SU-DHL-6 (cell line): ENCODE measurements around the gene PRR23E.

Experiments
- H2AFZ ChIP-seq: fragments of 200-600 bp; sonication (generic); 2 replicates; pipeline ENCODE4 v1.6.1; 2014; ENCODE audit warnings: low read depth, mild to moderate bottlenecking, moderate library complexity, mixed read lengths, antibody characterized with exemption, low read length; ENCODE audit not compliant: severe bottlenecking
- H3F3A ChIP-seq: fragments of 200-600 bp; shearing (Covaris generic); 2 replicates; pipeline ENCODE4 v1.6.0; 2016; ENCODE audit warnings: antibody characterized with exemption, mild to moderate bottlenecking; ENCODE audit not compliant: insufficient read depth
- H3K27ac ChIP-seq: fragments of 200-600 bp; sonication (generic); 2 replicates; pipeline ENCODE4 v1.5.1; 2016; ENCODE audit warnings: low read depth, mild to moderate bottlenecking, low read length, moderate library complexity, mixed read lengths
- H3K27me3 ChIP-seq: fragments of 200-600 bp; sonication (generic), shearing (Covaris generic); 2 replicates; pipeline ENCODE4 v1.6.0; 2014; ENCODE audit warnings: mild to moderate bottlenecking, low read length
- H3K36me3 ChIP-seq: fragments of 200-600 bp; sonication (generic); 2 replicates; pipeline ENCODE4 v1.6.1; 2014; ENCODE audit warnings: mild to moderate bottlenecking, low read length, mixed read lengths
- H3K4me2 ChIP-seq: fragments of 300-600, 200-600 bp; shearing (Covaris generic), sonication (generic); 2 replicates; pipeline ENCODE4 v1.6.0; 2014; ENCODE audit warnings: low read length, low read depth, mild to moderate bottlenecking; ENCODE audit not compliant: poor library complexity, severe bottlenecking
- H3K4me3 ChIP-seq: fragments of 200-600 bp; sonication (generic); 2 replicates; pipeline ENCODE4 v1.5.1; 2014; ENCODE audit warnings: antibody characterized with exemption, low read length, mild to moderate bottlenecking, mixed read lengths; ENCODE audit not compliant: insufficient read depth, poor library complexity, severe bottlenecking
- H3K79me2 ChIP-seq: fragments of 200-600 bp; sonication (generic); 2 replicates; pipeline ENCODE4 v1.6.1; 2014; ENCODE audit warnings: mild to moderate bottlenecking, low read length, moderate library complexity; ENCODE audit not compliant: insufficient read depth
- H3K9ac ChIP-seq: fragments of 200-600 bp; sonication (generic); 2 replicates; pipeline ENCODE4 v1.7.0; 2014; ENCODE audit warnings: mild to moderate bottlenecking, low read length
- H3K9me2 ChIP-seq: fragments of 200-600 bp; sonication (generic); replicated peaks from 2 replicates; pipeline ENCODE4 v1.6.1; 2014; ENCODE audit warnings: low read length; ENCODE audit not compliant: insufficient read depth
- H3K9me3 ChIP-seq: fragments of 200-600 bp; sonication (generic); 2 replicates; pipeline ENCODE4 v1.6.1; 2014; ENCODE audit warnings: low read length, mixed read lengths; ENCODE audit not compliant: insufficient read depth
- H4K20me1 ChIP-seq: fragments of 200-600 bp; sonication (generic); 2 replicates; pipeline ENCODE4 v1.6.1; 2014; ENCODE audit warnings: low read depth, mild to moderate bottlenecking, antibody characterized with exemption, low read length, moderate library complexity, mixed read lengths
- EZH2phosphoT487 ChIP-seq: fragments of 200-600 bp; sonication (generic), shearing (Covaris generic); conservative IDR thresholded peaks from 2 replicates; pipeline ENCODE4 v1.6.1; 2018; ENCODE audit warnings: mild to moderate bottlenecking, antibody characterized with exemption, low read length, moderate library complexity, mixed read lengths
- TF ChIP-seq, protein P1 (sequence below): fragments of 200-600 bp; sonication (generic); IDR thresholded peaks from one replicate; pipeline ENCODE4 v1.5.1; 2017; ENCODE audit warnings: antibody characterized with exemption, mild to moderate bottlenecking, low read length, moderate library complexity; ENCODE audit not compliant: insufficient read depth, poor library complexity, severe bottlenecking

Gene PRR23E

DNA sequence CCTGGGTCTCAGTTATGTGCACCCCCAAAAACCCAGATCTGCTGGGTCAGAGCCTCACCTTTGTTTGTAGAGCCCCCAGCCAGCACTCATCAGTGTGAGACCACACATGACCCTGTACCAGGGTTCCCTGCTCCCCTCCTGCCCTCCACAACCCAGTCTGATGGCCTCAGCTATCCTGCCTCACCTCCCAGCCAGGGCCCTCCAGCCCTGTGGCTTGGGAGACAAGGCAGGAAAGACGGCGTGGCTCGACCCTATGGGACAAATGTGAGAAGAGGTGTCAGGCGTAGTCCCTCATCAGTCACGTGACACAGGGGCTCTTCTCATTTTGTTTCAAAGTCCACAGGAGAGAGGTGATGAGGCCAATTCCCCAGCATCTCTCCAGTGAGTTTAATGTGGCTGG lies 28.3 kb upstream of the PRR23E start:
- Histone ChIP-seq H3K27me3 (no peaks in the 10 kb centered on the region), H3K36me3 (no peaks in the 10 kb centered on the region), H3F3A (no peaks in the 10 kb centered on the region), H3K4me2 (no peak overlapping the region), H2AFZ (no peak overlapping the region), H3K9me2 (no peaks in the 10 kb centered on the region), H3K27ac (no peak overlapping the region), H3K4me3 (no peak overlapping the region), H3K79me2 (no peaks in the 10 kb centered on the region), H3K9ac (no peak overlapping the region), H3K9me3 (0 out of 2 replicates have a peak, but pooled peaks cover 6% of the 10 kb centered on the region), H4K20me1 (no peaks in the 10 kb centered on the region)
- no peak for TF ChIP-seq EZH2phosphoT487
- TF ChIP-seq, protein P1, sequence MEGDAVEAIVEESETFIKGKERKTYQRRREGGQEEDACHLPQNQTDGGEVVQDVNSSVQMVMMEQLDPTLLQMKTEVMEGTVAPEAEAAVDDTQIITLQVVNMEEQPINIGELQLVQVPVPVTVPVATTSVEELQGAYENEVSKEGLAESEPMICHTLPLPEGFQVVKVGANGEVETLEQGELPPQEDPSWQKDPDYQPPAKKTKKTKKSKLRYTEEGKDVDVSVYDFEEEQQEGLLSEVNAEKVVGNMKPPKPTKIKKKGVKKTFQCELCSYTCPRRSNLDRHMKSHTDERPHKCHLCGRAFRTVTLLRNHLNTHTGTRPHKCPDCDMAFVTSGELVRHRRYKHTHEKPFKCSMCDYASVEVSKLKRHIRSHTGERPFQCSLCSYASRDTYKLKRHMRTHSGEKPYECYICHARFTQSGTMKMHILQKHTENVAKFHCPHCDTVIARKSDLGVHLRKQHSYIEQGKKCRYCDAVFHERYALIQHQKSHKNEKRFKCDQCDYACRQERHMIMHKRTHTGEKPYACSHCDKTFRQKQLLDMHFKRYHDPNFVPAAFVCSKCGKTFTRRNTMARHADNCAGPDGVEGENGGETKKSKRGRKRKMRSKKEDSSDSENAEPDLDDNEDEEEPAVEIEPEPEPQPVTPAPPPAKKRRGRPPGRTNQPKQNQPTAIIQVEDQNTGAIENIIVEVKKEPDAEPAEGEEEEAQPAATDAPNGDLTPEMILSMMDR = no peak

DNA sequence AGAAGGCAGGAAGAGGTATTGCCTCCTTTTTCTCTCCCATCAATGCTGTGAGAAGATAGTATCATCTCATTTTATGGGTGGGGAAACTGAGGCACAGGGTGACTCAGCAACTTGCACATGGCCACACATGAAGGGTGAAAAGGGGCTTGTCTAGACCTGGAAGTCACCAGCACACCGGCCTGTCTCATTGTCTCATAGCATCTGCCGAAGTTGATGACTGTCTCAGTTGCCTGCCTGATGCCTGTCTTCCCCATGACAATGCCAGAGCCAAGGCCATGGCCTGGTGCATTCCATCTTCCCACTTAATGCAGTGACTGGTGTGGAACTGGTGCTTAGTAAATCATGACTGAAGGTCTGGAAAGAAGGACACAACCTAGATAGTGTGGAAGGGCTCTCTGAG lies 27.9 kb upstream of the PRR23E start:
- no peaks in the 10 kb centered on the region for H3K79me2 ChIP-seq
- no peaks in the 10 kb centered on the region for H3K27me3 ChIP-seq
- 0 out of 2 replicates have a peak, but pooled peaks cover 6% of the 10 kb centered on the region for H3K9me3 ChIP-seq
- H4K20me1 ChIP-seq = no peaks in the 10 kb centered on the region
- no peaks in the 10 kb centered on the region for H3F3A ChIP-seq
- no peak overlapping the region for H3K27ac ChIP-seq
- no peak overlapping the region for H3K9ac ChIP-seq
- H3K4me3 ChIP-seq = no peak overlapping the region
- H3K4me2 ChIP-seq = no peak overlapping the region
- TF ChIP-seq, protein P1 = no peak
- TF ChIP-seq EZH2phosphoT487 = no peak
- H3K9me2 ChIP-seq = no peaks in the 10 kb centered on the region
- H2AFZ ChIP-seq = no peak overlapping the region
- H3K36me3 ChIP-seq = no peaks in the 10 kb centered on the region

DNA sequence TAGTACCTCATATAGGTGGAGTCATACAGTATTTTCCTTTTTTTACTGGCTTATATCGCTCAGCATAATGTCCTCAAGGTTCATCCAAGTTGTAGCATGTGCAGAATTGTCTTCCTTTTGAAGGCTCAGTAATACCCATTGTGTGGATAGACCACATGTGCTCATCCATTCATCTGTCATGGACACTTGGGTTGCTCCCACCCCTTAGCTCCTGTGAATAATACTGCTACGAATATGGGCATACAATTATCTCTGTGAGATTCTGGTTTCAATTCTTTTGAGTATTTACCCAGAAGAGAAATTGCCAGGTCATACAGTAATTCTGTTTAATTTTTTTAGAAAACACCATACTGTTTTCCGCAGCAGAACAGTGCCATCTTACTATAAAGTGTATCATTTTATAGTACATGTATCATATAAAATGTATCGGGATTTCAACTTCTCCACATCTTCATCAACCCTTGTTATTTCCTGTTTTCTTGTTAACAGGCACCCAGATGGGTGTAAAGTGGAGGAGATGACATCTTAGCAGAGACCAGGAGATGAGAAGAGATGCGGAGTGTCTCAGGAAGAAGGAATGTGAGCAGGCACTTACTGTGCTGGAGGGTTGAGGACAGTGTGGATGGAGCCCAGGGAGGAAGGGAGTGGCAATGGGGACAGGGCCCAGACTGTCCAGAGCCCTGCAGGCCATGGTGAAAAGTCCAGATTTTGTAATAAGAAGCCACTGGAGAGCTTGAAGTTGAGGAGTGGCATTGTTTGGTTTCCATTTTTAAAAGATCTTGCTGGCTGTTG lies 27.0 kb upstream of the PRR23E start:
- Histone ChIP-seq H3K9ac (no peak overlapping the region), H3K4me3 (no peak overlapping the region), H3F3A (no peaks in the 10 kb centered on the region), H3K27me3 (no peaks in the 10 kb centered on the region), H2AFZ (no peak overlapping the region), H3K27ac (no peak overlapping the region), H4K20me1 (no peaks in the 10 kb centered on the region), H3K36me3 (no peaks in the 10 kb centered on the region), H3K79me2 (no peaks in the 10 kb centered on the region), H3K4me2 (no peak overlapping the region), H3K9me3 (0 out of 2 replicates have a peak, but pooled peaks cover 6% of the 10 kb centered on the region), H3K9me2 (no peaks in the 10 kb centered on the region)
- TF ChIP-seq, protein P1 = no peak
- TF ChIP-seq EZH2phosphoT487 = no peak
